OCI-LY7 (cell line): ENCODE results near the gene NDUFB10.

Source experiments
- CTCF ChIP-seq: fragments of 200-600 bp; sonication (generic); conservative IDR thresholded peaks from 2 replicates; pipeline ENCODE4 v1.5.1; 2014; ENCODE audit warnings: mild to moderate bottlenecking, antibody characterized with exemption, low read length, moderate library complexity, mixed read lengths
- EZH2phosphoT487 ChIP-seq: fragments of 200-600 bp; sonication (generic); IDR thresholded peaks from 2 replicates; pipeline ENCODE4 v1.6.1; 2018; ENCODE audit warnings: low read depth, borderline replicate concordance, mild to moderate bottlenecking, mixed run types, antibody characterized with exemption, low read length, moderate library complexity, mixed read lengths

GRCh38 chr16:1982991-1983543, 23.7 kb downstream of the NDUFB10 start:
- TF ChIP-seq CTCF = no peak
- TF ChIP-seq EZH2phosphoT487 = no peak
